GM18520 (cell line): ENCODE data around the gene MTCL3.
"Not testable (repeated sequence)": the region's sequence is repeated elsewhere in the genome, so short reads cannot be mapped to it uniquely, and the experiment has no call there.

Experiments used
- ATAC-seq: cut with Tn5 transposase; IDR thresholded peaks from one replicate; pipeline ENCODE4 v1.9.1; 2021; ENCODE audit not compliant: unreplicated experiment

The MTCL3 gene

DNA sequence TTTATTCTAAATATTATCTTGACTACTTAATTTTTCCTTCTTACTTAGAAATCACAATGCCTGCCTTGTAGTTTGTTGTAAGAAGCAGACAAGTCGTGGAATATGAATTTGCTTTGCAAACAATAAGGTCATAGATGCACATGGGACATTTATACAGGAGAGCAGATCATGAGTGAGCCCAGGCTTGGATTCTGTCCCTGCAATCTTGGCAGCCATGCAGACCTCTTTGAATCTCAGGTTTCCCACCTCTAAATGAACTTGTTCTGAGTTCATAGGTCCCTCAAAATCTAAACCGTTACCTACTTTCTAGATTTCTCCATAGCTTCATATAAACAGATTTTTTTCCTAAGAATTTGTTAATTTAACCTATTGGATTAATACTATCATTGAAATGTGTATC, 79.4 kb downstream of the MTCL3 start:
- no peak for ATAC-seq

DNA sequence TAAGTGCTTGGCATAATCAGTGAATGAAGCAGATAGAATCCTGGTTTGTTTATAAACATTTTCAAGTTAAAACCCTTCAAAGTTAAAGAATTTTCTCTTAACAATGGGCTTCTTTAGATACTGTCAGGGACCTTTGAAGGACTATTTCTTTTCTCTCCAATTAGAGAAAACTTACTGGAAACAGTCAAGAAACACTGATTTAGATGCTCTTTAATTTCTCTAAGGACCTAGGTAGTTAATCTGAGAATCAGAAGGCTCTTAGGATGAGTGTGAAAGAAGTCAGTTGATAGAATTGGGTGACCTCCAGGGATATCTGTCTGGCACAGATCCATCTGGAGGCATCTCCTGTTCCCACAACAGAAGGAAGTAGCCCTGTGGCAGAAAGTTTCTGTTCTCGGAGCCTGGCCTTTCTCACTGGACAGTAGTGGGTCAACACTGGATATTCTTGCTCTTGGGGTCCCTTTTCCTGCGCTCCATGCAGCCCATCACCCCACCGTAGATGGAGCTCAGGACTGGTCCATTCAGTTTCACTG, 82.5 kb downstream of the MTCL3 start:
- ATAC-seq, result no peak

DNA sequence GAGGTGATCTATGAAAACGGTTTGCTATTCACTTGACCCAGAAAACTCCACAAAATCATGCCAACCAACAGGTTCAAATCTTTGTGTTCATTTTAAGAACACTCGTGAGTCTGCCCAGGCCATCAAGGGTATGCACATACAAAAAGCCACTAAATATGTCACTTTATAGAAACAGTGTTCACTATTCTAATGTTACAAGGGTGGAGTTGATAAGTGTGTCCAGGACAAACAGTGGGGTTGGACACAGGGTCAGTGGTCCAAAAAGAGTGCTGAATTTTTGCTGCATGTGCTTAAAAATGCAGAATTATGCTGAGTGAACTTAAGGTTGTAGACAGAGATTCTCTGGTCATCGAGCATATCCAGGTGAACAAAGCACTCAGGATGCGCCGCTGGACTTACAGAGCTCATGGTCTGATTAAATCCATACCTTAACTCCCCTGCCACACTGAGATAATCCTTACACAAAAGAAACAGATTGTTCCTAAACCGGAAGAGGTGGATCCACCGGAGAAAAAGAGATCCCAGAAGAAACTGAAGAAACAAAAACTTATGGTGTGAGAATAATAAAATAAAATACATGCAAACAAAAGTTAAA, 83.4 kb downstream of the MTCL3 start:
- no peak for ATAC-seq

GRCh38 chr6:127434651-127435050, 84.5 kb downstream of the MTCL3 start:
- ATAC-seq, result no peak

- ATAC-seq, result not testable (repeated sequence)
These were observed 90.6 kb downstream of the MTCL3 start for GRCh38 chr6:127428562-127428961.

GRCh38 chr6:127423921-127424320, 95.2 kb downstream of the MTCL3 start:
- ATAC-seq, result no peak
